ENCODE data around the gene SPEG.

Gene SPEG

GRCh38 chr2:219517954-219518778 is 83.5 kb downstream of the SPEG start:
- no peak for DNase-seq

GRCh38 chr2:219519526-219519916 is 84.9 kb downstream of the SPEG start:
- DNase-seq = no peak

- no peak for DNase-seq
Observed at GRCh38 chr2:219520079-219520478, 85.4 kb downstream of the SPEG start.

GRCh38 chr2:219521066-219521880 is 86.6 kb downstream of the SPEG start:
- no peak for DNase-seq

- DNase-seq = no peak
Observed at GRCh38 chr2:219522111-219523030, 87.7 kb downstream of the SPEG start.

GRCh38 chr2:219523031-219523671 is 88.5 kb downstream of the SPEG start:
- DNase-seq = no peak

GRCh38 chr2:219524817-219525216 is 90.2 kb downstream of the SPEG start:
- no peak for DNase-seq

- no peak for DNase-seq
Observed at GRCh38 chr2:219525533-219526232, 91.0 kb downstream of the SPEG start.

GRCh38 chr2:219526320-219527075 is 91.9 kb downstream of the SPEG start:
- no peak for DNase-seq

GRCh38 chr2:219527076-219527394 is 92.4 kb downstream of the SPEG start:
- no peak for DNase-seq

- DNase-seq = no peak
Observed at GRCh38 chr2:219527472-219527871, 92.8 kb downstream of the SPEG start.

GRCh38 chr2:219530048-219530963 is 95.7 kb downstream of the SPEG start:
- DNase-seq = peak; percentile 60

GRCh38 chr2:219531639-219532377 is 97.2 kb downstream of the SPEG start:
- no peak for DNase-seq

GRCh38 chr2:219532378-219532649 is 97.7 kb downstream of the SPEG start:
- no peak for DNase-seq

GRCh38 chr2:219533930-219534661 is 99.5 kb downstream of the SPEG start:
- DNase-seq = no peak

- no peak for DNase-seq
Observed at GRCh38 chr2:219536425-219536824, 101.8 kb downstream of the SPEG start.

- no peak for DNase-seq
Observed at GRCh38 chr2:219536967-219537366, 102.3 kb downstream of the SPEG start.

- no peak for DNase-seq
Observed at GRCh38 chr2:219537657-219538488, 103.2 kb downstream of the SPEG start.

Data from NCI-H2029 (cell line).